ENCODE measurements around the gene MYRIP.

- TF ChIP-seq CTCF (conservative IDR thresholded peaks at IDR 0.05), result no peak
- TF ChIP-seq ZFX (IDR thresholded peaks at IDR 0.05), result no peak
These were observed 357.6 kb downstream of the MYRIP start for GRCh38 chr3:40166997-40167396.

Measured in C4-2B (cell line).